HG02870 (cell line): ENCODE data around the gene THSD1.

Source experiments
- ATAC-seq: cut with Tn5 transposase; IDR thresholded peaks from one replicate; pipeline ENCODE4 v1.9.1; 2021; ENCODE audit warnings: mild to moderate bottlenecking, moderate library complexity; ENCODE audit not compliant: unreplicated experiment

THSD1 gene

GRCh38 chr13:52405767-52406494 is at the start of gene THSD1:
Gene THSD1, minus strand, starts transcription at chr13:52406172. Its CDS starts 3,572 bp downstream, at chr13:52402600.
- ATAC-seq, result peak; percentile 48

GRCh38 chr13:52455677-52456041 is 49.7 kb upstream of the THSD1 start:
- peak; percentile 28 for ATAC-seq

- ATAC-seq, result peak; percentile 69
Observed at GRCh38 chr13:52454820-52455676, 49.1 kb upstream of the THSD1 start, which contains the start of gene CKAP2. Gene CKAP2, plus strand, starts transcription at chr13:52455478. Its CDS starts 79 bp downstream, at chr13:52455557.

GRCh38 chr13:52454459-52454819 is 48.5 kb upstream of the THSD1 start:
- peak; percentile 26 for ATAC-seq

GRCh38 chr13:52452470-52452869 is 46.5 kb upstream of the THSD1 start:
- no peak for ATAC-seq

GRCh38 chr13:52451135-52451804 is 45.3 kb upstream of the THSD1 start:
- no peak for ATAC-seq

- no peak for ATAC-seq
Observed at GRCh38 chr13:52450793-52451116, 44.8 kb upstream of the THSD1 start.

GRCh38 chr13:52450012-52450792 is 44.2 kb upstream of the THSD1 start, which contains the start of gene VPS36:
Gene VPS36, minus strand, starts transcription at chr13:52450634. Its CDS starts 40 bp downstream, at chr13:52450594.
- ATAC-seq, result peak; percentile 57

- peak; percentile 0 for ATAC-seq
Observed at GRCh38 chr13:52449331-52450011, 43.5 kb upstream of the THSD1 start.

GRCh38 chr13:52447815-52448552 is 42.0 kb upstream of the THSD1 start:
- no peak for ATAC-seq

GRCh38 chr13:52447354-52447753 is 41.4 kb upstream of the THSD1 start:
- no peak for ATAC-seq

GRCh38 chr13:52446265-52446664 is 40.3 kb upstream of the THSD1 start:
- no peak for ATAC-seq

- no peak for ATAC-seq
Observed at GRCh38 chr13:52432456-52432855, 26.5 kb upstream of the THSD1 start.

- no peak for ATAC-seq
Observed at GRCh38 chr13:52428295-52428694, 22.3 kb upstream of the THSD1 start.

GRCh38 chr13:52421216-52421615 is 15.2 kb upstream of the THSD1 start:
- ATAC-seq, result no peak

GRCh38 chr13:52419080-52419479 is 13.1 kb upstream of the THSD1 start:
- ATAC-seq, result no peak

GRCh38 chr13:52414963-52415362 is 9.0 kb upstream of the THSD1 start:
- ATAC-seq, result no peak

- ATAC-seq, result no peak
Observed at GRCh38 chr13:52414051-52414450, 8.1 kb upstream of the THSD1 start.

GRCh38 chr13:52412128-52412527 is 6.2 kb upstream of the THSD1 start:
- no peak for ATAC-seq
